HG03432 (cell line): ENCODE results near the gene RBPJL.
"Not testable (repeated sequence)": the region's sequence is repeated elsewhere in the genome, so short reads cannot be mapped to it uniquely, and the experiment has no call there.

Experiments
- ATAC-seq: cut with Tn5 transposase; IDR thresholded peaks from one replicate; pipeline ENCODE4 v1.9.1; 2021; ENCODE audit warnings: mild to moderate bottlenecking, moderate library complexity; ENCODE audit not compliant: unreplicated experiment

Gene RBPJL

DNA sequence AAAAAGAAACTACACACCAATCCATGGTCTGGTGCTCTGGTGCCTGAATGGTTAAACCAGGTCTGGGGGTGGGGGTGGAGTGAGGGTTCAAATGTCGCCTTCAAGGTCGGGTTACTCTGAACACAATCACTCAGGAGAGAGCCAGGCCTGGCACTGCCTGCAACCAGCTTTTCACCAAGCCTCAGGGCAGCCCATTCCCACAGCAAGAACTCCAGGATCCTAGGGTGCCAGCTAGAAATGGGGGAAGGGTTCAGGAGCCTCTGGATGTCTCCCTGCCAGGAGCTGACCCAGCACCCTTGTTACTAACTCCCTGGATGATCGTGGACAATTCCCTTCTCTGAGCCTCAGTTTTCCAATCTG, 34.9 kb downstream of the RBPJL start:
- ATAC-seq = no peak

DNA sequence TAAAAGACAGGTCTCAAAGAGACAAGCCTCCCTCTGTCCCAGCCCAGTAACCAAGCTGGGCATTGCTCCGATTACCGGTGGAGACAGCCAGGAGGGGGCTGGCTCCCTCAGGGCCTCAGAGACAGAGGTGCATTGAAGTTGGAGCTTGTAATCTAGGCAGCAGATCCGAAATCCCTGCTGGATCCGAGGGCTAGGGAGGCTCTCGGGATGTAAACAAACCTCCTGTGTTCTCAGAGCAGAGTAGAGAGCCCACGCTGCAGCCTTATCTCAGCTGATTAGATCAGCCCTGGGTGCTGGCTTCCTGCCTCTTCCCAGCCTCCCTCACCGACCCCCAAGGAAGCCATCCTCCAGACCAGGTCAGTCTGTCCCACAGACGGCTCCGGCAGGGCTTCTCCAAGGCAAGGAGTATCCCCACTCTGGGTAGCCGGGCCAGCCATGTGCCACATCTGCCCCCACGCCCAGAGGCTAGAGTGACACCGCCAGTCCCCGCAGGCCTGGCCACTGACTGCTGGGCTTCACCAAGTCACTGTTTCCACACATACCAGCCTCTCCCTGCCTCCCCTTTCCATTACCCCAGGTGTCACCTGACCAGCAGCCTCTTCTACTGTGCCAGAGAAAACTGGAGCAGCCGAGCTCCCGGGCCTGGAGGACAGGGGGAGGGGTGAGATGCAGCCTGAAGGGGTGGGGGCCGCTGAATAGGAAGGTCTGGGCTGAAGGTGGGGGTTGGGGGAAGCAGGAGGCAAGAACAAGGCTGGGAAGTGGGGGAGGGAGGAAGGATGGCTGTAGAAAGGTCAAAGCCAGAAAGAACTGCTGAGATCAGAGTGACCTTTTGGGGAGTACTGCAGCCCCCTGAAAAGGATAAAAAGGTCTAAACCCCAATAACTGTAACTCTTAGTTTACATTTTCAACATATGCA, 35.6 kb downstream of the RBPJL start:
- ATAC-seq = no peak

DNA sequence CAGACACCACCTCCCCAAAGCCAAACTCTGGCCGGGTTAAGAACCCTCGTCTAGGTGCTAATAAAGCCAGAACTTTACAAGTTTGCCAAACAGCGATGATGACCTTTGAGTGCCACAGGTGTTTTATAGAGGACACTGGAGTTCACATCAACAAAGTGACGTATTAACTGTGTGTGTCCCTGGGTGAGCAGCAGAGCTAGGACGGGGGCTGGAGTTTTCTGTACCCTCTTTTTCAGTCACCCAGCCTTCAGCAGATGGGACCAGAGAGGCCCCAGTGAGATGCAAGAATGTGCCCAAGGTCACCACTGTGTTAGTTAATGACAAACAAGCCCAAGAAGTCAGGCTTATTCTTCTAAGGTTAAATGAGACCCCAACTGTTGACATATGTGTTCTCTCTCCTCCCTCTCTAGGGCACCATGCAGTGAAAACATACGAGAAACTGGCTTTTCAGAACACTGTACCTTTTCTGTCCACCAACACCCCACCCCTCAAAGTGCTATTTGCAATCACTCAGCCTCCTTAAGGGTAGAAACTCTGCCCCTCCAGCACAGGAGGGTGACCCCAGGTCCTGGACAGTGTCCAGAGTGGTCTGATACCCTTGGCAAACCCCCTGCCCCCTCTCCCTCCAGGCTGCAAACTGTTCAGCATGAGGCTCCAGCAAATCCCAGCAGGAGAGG, 36.4 kb downstream of the RBPJL start:
- no peak for ATAC-seq

DNA sequence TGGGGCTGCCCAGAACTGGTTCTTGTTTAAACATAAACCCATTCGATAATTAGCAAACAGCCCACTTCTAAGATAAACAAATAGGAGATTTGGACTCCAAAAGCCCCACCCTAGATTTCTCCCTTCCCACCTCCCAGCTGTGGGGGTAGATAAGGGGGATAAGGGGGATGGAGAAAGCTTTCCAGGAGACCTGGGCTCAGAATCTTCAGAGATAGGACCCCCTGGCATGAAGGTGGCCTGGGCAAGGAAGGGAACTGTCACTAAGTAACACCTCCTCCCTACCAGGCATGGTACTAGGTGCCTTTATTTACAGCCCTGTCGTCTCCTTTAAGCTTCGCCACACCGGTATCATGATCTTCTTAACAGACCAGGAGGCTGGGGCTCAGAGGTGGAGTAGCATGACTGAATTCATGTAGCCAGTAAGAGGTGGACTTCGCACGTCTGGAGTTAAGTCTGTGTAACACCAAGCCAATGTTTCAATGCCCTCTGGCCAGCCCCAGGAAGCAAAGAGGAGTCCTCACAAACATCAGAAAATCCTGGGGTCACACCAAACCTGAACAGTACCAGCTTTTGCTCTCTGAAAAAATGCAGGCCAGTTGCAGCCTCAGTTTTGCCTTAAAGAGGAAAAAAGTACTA, 37.0 kb downstream of the RBPJL start:
- no peak for ATAC-seq

DNA sequence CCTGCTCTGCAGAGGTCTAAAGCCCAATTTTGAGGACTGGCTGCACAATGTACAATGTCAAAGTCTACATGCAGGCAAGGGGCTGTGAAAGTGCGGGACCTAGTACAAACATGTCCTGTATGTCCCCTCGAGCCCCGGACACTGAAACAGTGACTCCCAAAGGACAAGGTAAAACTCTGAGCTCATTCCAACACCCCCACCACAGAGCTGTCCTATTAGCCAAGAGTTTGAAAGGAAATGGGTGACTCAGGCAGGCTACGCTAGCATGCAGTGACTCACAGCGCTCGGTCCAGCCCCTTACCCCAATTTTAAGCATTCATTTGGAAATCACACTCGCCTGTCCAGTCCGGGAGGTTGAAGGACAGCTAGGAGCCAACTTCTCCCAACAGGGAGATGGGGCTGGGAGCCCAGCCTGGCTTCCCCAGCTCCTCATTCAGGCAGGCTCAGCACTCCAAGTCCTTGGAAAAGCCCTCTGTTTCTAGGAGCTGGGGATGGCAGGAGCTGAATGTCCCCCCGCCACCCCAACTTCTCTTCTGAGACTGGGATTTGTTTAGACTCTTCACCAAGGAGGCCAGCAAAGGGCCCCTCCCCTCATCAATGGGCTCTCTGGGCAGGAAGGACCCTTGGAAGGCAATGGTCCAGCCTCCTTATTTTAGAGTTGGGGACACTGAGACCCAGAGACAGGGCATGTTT, 37.7 kb downstream of the RBPJL start:
- no peak for ATAC-seq

DNA sequence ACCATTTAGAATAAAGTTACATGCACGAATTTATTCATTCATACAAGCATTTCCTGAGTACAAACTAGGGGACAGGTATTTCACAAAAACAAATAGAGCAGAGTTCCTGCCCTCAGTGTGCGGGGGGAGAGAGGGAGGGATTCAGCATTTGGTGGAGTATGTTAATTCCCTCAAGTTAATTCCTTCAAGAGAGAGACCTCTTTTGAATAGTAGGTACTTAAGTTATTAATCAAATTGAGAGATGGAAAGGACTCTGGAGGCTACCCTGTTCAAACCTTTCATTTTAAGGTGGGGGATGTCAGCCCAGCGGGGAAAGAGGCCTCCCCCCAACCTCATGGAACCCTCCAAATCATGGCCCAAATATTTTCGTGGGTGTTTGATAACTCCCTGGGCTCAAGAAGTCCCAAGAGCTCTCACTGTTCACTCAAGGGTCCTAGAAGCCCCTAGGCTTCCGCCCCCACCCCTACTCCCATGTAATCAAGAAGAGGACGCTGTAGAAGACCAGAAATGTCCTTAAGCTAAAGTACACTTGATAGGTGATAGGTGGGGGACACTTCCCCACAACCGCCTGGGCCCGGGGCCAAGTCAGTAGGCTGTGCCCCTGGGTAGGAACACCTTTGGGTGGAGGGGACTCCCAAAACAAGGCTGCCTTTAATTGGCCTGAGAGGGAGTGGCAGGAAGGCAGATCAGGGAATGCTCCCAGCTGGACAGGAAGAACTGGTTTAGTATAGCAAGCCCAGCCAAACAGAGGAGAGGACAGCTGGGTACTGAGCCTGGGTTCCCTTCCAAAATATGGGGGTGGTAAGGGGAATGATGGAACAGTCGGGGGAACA, 38.7 kb downstream of the RBPJL start:
- no peak for ATAC-seq

DNA sequence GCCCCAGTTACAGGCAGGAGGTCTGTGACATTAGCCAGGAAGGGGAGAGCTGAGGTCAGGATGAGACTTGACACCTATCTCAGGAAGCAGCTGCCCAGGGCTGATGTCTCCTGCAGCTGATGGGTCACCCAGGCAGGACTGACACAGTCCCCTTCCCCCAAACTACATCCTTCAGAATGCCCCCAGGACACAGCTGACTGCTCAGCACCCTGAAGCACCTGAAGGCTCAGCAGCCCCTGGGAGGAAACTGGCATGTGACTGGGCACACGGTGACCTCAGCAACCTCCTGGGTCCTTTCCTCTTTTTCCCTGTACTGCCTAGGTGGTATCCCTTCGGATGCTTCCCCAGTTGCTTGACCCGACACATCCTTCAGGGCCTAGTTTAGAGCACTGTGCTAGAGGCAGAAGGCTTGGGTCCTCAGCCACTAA, 39.7 kb downstream of the RBPJL start:
- ATAC-seq = no peak

DNA sequence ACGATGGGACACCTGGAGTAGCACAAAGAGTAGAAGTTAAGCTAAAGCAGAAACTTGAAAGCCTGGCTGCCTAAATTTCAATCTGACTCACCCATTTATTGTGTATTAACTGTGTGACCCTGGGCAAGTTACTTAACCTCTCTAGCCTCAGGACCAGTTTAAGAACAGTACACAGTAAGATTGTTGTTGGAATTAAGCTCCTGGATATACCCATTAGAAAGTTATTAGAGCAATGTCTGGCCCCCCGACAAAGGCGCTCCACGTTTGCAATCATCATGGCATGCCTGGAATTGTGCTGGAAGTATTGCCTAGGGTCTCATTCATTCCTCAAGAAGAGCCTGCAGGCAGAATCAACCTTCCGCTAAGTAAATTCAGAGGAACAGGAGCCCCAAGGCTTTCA, 40.2 kb downstream of the RBPJL start:
- no peak for ATAC-seq

DNA sequence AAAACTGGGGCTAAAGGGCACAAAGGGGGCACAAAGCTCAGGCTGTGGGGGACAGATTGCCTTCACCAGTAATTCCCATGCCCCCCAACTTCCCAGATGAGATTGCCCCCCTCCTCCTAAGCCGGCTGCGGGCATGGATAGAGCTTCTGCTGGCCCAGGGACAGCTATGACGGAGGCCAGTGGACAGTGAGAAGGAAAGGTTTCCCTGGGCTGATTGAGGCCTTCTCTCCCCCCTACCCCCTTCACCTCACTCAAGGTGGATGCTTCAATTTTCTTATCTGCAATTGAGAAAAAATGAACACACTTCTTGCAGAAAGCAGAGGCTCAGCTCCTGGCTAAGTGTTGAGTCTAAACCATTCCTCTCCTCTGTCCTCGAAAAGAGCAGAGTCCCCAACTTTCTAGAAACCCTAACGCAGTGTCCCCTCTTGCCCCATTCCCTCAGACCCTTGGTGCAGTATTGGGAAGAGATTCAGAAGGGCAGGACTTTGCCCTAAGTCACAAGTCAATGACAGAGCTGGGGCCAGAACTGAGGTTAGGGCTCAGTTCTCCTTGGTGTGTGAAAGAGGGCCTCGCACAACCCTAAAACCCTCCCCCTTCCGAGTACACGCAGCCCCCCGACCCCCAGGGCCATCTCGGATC, 40.8 kb downstream of the RBPJL start:
- ATAC-seq = no peak

DNA sequence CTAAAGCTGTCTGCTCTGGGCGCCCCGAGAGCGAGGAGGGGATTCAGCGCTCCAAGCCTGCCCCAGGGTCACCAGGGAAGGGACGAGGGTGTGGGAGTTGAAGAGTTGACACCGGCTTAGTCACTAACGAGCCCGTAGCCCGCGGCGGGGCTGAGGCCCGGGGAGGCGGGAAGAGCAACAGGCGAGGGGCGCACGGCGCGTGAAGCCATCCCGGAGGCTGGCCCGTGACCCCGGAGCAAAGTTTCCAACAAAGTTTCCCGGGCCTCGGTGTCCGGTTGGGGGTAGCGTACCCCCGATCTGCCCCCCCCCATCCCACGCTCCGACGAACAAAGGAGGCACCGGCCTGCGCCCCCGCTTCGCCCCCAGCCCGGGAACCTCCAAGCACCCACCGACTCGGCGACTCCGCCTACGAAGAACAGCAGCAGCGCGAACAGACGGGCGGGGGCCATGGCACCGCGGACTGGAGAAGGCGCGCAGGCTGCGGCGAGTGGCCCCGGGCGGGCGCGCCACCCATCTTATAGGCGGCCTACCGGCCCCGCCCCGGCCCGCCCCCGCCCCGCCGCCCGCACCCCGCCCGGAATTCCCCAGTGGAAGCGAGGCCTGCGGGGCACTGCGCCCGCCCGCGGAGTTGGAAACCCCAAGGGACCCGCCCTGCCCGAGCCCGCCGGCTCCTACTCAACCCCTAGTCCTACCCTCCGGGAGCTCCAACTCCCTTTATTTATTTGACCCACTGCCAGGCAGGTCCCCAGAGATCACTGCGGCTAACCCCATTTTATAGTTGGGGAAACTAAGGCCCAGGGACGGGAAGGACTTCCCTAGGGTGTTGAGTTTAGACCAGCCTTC, 41.5 kb downstream of the RBPJL start, which contains the start of gene SDC4:
TSS of gene SDC4 (minus strand) at position 489 of the 843 bp plus-strand sequence. CDS start at position 449, 40 bp downstream.
- peak; percentile 42 for ATAC-seq

DNA sequence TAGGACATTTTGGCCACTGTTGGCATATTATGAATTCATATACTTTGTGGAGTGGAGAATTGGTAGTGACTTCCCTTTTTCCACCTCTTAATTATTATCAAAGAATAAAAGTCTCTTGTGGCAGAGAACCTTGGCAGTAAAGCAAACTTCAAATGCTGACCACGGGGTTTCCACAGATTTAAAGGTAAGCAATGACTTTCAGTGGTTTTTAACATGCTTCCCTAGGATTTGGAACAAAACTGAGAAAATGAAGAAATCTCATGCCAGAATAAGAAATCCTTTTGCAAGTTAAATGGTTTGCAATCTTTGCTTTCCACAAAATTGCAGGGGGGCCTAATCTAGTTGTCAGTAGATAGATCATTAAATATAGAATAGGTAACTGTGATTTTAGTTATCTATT, 43.6 kb downstream of the RBPJL start:
- ATAC-seq = no peak

DNA sequence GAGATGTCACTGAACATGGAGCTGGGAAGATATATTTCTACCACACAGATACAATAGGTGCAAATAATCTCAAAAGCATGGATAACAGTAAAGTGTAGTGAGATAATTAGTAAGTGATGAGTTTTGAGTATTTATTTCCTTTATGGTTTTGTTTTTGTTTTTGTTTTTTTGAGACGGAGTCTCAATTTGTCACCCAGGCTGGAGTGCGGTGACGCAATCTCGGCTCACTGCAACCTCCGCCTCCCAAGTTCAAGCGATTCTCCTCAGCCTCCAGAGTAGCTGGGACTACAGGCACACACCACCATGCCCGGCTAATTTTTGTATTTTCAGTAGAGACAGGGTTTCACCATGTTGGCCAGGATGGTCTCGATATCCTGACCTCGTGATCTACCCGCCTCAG, 44.2 kb downstream of the RBPJL start:
- ATAC-seq = not testable (repeated sequence)

DNA sequence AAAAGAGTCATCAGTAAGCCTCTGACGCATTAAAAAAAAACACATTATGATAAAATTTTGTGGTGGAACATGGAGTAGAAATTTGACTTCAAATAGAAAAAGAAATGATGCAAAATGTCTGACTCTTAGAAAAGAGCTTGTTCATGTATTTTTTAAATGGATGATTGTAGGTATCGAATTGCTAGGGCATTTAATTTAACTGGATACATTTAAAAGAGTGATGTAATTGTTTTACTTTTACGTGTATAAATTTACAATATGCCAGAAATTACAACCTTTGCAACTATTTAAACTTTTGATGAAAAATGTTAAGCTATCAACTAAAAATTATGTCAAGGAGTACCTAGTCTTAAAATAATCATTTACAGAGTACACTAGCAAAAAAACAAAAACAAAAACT, 46.1 kb downstream of the RBPJL start:
- no peak for ATAC-seq

DNA sequence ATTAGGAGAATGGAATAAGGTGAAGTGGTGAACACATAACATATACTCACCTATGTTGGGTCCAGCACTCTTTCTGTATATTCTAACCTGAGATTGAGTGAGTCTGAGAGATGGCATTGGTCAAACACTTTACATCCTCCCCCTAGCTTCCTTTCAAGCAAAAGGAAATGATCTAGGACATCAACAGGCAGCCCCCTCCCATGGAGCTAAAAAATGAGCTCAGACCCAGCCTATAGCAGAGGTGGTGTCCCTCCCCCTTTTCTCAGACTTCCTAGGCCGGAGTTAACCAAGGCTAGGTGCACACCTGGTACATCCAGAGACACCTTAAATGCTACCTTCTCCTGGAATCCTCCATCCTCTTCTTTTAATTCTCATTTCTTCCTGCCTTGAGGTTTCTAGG, 47.1 kb downstream of the RBPJL start:
- ATAC-seq = no peak

DNA sequence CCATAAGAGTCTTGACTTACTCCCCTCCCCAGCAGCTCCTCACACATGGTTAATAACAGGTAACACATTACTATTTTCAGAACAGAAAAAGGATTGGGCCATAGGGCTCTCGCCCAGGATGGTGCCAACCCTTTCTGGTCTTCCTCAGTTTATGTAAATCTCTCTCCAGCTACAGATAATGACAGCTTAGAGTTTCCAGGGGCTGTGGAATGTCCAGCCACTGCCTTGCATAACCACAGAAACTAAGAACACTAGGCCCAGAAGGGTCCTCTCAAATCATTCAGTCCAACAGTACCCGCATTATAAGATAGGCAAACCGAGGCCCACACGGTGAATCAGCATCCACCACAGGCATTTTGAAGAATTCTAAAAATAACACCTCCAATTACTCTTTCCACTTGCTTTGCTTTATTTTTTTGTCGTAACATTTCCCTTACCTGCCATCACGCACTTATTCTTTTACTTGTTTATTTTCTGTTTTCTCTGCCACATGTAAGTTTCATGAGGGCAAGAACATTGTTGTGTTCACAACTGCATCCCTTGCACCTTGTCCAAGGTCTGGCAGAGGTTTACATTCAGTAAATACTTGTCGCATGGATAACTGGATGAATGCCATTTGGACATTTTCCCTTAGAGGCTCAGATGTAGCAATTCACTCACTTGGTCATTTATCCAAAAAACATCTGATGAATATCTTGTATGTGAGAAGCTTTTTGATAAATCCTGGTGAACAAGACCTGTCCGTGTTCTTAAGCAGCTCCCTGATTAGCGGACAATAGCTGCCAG, 48.0 kb downstream of the RBPJL start:
- no peak for ATAC-seq

DNA sequence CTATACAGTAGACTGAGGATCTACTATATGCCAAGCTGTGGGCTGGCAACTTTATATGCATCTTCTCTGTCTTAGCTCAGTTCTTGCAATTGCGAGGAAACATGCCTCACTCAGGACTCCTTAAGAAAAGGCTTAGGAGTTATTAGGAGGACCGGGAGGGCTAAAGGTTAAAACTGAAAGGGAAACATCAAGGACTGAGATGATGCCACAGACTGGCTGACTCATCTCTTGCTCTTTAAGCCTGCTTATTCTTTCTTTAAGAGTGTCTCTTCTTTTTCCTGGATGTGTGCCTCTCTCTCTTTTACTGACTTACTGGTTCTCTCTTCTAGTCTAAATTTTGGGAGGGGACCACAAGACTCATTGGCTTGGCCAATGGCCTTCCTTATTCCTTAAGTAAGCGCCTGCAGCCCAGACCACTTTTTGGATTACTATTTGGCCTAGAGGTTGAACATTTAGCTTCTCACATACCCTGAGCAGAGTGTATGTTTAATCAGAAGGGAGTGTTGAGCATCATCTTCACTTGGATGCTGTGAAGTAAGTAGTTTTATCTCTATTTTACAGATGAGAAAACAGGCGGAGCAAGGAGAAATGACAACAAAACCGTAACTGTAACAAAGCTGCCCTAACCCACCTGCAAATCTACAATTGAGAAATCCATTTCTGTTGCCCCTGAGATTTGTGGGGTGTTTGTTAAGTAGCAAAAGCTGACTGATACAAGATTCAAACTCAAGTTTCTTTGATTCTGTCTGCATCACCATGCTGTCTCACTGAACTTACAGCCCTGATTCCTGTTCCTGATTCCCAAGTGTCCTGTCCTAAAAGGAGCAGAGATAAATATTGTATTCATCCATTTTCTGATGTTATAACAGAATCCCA, 48.8 kb downstream of the RBPJL start:
- no peak for ATAC-seq
